A549 treated with GW870086 at 1 μM for 4 hours (cell line): ENCODE measurements around the gene STK26. TPM values are rescaled to one million over a fixed set of nuclear protein-coding genes. Genes with fewer than 3 reads are reported as not detected.

Source experiments
- total RNA-seq: library from RNA; stranded (reverse); fragments of 200-300 nt; extraction: Qiagen RNA extraction; gene quantifications from 5 replicates; pipeline ENCODE4 v1.2.3, GENCODE V29; 2022; ENCODE audit warnings: low read depth

Gene STK26
- 8.9 to 11.3 TPM (median 10.4 TPM) in 5 replicates for total RNA-seq

DNA sequence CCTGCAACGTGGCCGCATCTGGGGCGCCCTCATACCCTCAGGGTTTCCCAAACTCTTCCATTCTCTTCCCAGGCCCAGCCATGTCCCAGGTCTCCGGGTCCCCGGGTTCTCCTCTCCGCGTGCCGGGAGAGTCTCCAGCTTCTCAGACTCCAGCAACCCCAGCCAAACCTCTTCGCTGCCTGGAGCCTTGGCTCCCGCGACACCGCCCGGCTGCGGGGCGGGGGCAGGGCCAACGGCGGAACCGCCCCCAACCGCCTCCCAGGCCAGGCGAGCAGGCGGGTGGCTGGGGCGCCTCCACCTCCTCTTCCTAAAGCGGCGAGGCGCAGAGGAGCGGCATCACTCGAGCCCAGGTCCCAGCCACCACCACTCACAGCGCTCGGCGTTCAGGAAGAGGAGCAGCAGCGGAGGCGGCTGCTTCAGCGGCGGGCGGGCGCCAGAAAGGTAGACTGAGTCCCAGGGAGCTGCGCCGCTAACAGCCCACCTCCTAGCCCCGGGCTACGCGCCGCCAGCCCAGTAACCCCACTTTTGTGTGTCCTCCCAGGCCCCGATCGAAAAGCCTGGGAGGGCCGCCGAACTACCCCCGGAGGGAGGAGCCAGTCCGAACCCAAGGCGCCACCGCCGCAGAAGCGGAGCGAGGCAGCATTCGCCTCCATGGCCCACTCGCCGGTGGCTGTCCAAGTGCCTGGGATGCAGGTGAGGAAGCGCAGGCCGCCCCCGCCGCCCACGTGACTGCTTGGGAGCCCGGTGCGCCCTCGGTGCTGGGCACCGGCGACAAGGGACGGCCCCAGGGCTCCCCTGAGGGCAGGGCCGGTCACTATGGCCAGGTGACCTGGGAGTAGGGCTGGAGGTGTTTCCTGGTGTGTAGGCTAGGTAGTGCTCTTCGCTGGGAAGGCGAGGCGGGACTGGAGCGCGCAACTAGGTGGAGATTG lies at the start of gene STK26:
STK26 (plus strand) TSS at position 336 of the 929 bp plus-strand sequence; CDS start at position 652, 316 bp downstream.

Other genes with a start within 250 kb of the STK26 start
- gene FRMD7, start 104.7 kb downstream of the STK26 start, total RNA-seq: 0.03 TPM in 1 of 5 replicates, not detected in the others
- gene RAP2C, start 196.1 kb downstream of the STK26 start, total RNA-seq: 20.7 to 39.9 TPM (median 28.1 TPM) in 5 replicates